ENCODE results near the gene AFF1. TPM values are rescaled to one million over a fixed set of nuclear protein-coding genes. Genes with fewer than 3 reads are reported as not detected.

Gene AFF1
- polyA plus RNA-seq, 1 donor (not counting 4 experiments of a cell fraction or from before 2014, with no cell fraction given): 14.4 TPM

DNA sequence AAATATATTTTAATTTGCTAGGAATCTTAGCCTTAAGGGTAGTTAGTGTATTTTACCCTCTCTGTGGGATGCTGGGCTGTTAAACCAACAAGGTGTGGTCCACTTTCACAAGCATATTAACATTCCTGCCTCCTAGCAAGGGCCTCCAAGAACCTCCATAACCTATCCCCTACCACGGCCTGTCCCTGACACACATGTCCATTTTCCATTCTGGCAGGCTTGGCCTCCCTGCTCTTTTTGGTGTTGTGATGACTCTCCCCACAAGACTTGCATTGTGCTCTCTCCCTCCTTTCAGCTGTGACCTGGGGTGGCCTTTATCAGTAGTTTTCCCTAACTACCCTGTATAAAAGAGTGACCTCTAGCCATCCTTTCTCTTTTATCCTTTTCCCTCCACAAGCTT lies 165.4 kb downstream of the AFF1 start:
- Histone ChIP-seq H3K27ac (ENCODE audit: control insufficient read depth, insufficient read depth, low read length) (no peak overlapping the region), H4K20me1 (ENCODE audit: control insufficient read depth, extremely low read depth, insufficient read depth, low read length) (no peaks in the 10 kb centered on the region), H3K9me1 (ENCODE audit: control insufficient read depth, extremely low read depth, insufficient read depth, low read length) (no peaks in the 10 kb centered on the region), H3K4me3 (ENCODE audit: control insufficient read depth in 2 of 3, extremely low read depth in 1 of 3, insufficient read depth in 2 of 3, low read depth in 1 of 3, low read length in 3 of 3) (no peak overlapping the region), H3K9ac (ENCODE audit: control insufficient read depth, extremely low read depth, insufficient read depth, low read length) (no peak overlapping the region), H3K27me3 (ENCODE audit: control insufficient read depth, extremely low read depth, insufficient read depth, low read length) (no peaks in the 10 kb centered on the region), H3K79me2 (ENCODE audit: control insufficient read depth, insufficient read depth, low read length) (no peaks in the 10 kb centered on the region), H3K36me3 (ENCODE audit: control insufficient read depth in 2 of 2, extremely low read depth in 1 of 2, insufficient read depth in 2 of 2, low read length in 2 of 2) (peaks cover 0 to 1% of the 10 kb centered on the region in 2 experiments), H3K4me1 (ENCODE audit: control insufficient read depth, extremely low read depth, insufficient read depth, low read length) (peaks cover 31% of the 10 kb centered on the region), H3K4me2 (ENCODE audit: control insufficient read depth, extremely low read depth, insufficient read depth, low read depth, low read length) (no peak overlapping the region), H2AFZ (ENCODE audit: control insufficient read depth, low read length) (no peak overlapping the region), H3K9me3 (ENCODE audit: control insufficient read depth, low read depth, low read length) (no peaks in the 10 kb centered on the region)
- dilution Hi-C loops (cut with MboI; ENCODE audit: extremely low pct_ligation_motif_present, low sequenced_read_pairs): no loop called here
- DNase-seq (ENCODE audit: low read depth, low spot score) (no peak), FAIRE-seq (no peak)
- TF ChIP-seq EZH2 (IDR thresholded peaks at IDR 0.05; ENCODE audit: low read length) (no peak), CTCF (optimal IDR thresholded peaks at IDR 0.05 in 1 of 3, IDR thresholded peaks at IDR 0.05 in 1 of 3, conservative IDR thresholded peaks at IDR 0.05 in 1 of 3; ENCODE audit: extremely low read depth in 1 of 3, insufficient read depth in 2 of 3, low read length in 3 of 3) (no peak)

GRCh38 chr4:87101543-87102199 lies 166.9 kb downstream of the AFF1 start:
- H3K4me1 ChIP-seq (ENCODE audit: control insufficient read depth, extremely low read depth, insufficient read depth, low read length): peaks cover 36% of the 10 kb centered on the region
- peak overlapping the region in 1 of 3 experiments; percentile 9 for H3K4me3 ChIP-seq (ENCODE audit: control insufficient read depth in 2 of 3, extremely low read depth in 1 of 3, insufficient read depth in 2 of 3, low read depth in 1 of 3, low read length in 3 of 3)
- no peaks in the 10 kb centered on the region for H4K20me1 ChIP-seq (ENCODE audit: control insufficient read depth, extremely low read depth, insufficient read depth, low read length)
- peak overlapping the region; percentile 71 for H3K27ac ChIP-seq (ENCODE audit: control insufficient read depth, insufficient read depth, low read length)
- dilution Hi-C loops (cut with MboI; ENCODE audit: extremely low pct_ligation_motif_present, low sequenced_read_pairs): no loop called here
- H3K27me3 ChIP-seq (ENCODE audit: control insufficient read depth, extremely low read depth, insufficient read depth, low read length): no peaks in the 10 kb centered on the region
- DNase-seq (ENCODE audit: low read depth, low spot score) (no peak), FAIRE-seq (peak; percentile 84)
- no peak overlapping the region for H2AFZ ChIP-seq (ENCODE audit: control insufficient read depth, low read length)
- peaks cover 0 to 2% of the 10 kb centered on the region in 2 experiments for H3K36me3 ChIP-seq (ENCODE audit: control insufficient read depth in 2 of 2, extremely low read depth in 1 of 2, insufficient read depth in 2 of 2, low read length in 2 of 2)
- peak overlapping the region; percentile 24 for H3K9ac ChIP-seq (ENCODE audit: control insufficient read depth, extremely low read depth, insufficient read depth, low read length)
- H3K9me1 ChIP-seq (ENCODE audit: control insufficient read depth, extremely low read depth, insufficient read depth, low read length): no peaks in the 10 kb centered on the region
- no peaks in the 10 kb centered on the region for H3K9me3 ChIP-seq (ENCODE audit: control insufficient read depth, low read depth, low read length)
- no peaks in the 10 kb centered on the region for H3K79me2 ChIP-seq (ENCODE audit: control insufficient read depth, insufficient read depth, low read length)
- H3K4me2 ChIP-seq (ENCODE audit: control insufficient read depth, extremely low read depth, insufficient read depth, low read depth, low read length): peak overlapping the region; percentile 67
- no peak for TF ChIP-seq CTCF (optimal IDR thresholded peaks at IDR 0.05 in 1 of 3, IDR thresholded peaks at IDR 0.05 in 1 of 3, conservative IDR thresholded peaks at IDR 0.05 in 1 of 3; ENCODE audit: extremely low read depth in 1 of 3, insufficient read depth in 2 of 3, low read length in 3 of 3)
- no peak for TF ChIP-seq EZH2 (IDR thresholded peaks at IDR 0.05; ENCODE audit: low read length)

Data from keratinocyte (primary cell).